PC-9 (cell line): Measurements from ENCODE around the gene TCF12. TPM values are rescaled to one million over a fixed set of nuclear protein-coding genes. Genes with fewer than 3 reads are reported as not detected.

Source experiments
- BruUV-seq: library from RNA; stranded (reverse); fragments of 400-500 nt; replicated peaks from 2 replicates; lab custom pipeline; 2021; lab: Mats Ljungman, UMichigan
- CTCF ChIA-PET: fragments of 300-600 bp; sonication (Branson Sonifier 250); formaldehyde crosslinking; loops from one replicate; lab custom pipeline; 2022; ENCODE audit warnings: antibody characterized with exemption; lab: Charles Lee
- POLR2A ChIA-PET: fragments of 300-600 bp; sonication (Branson Sonifier 250); formaldehyde crosslinking; loops from one replicate; lab custom pipeline; 2022; ENCODE audit warnings: antibody characterized with exemption; ENCODE audit not compliant: unreplicated experiment; lab: Charles Lee
- DNase-seq, 2 experiments: peaks; one replicate each; pipeline versions ENCODE4 v3.0.0 to v3.0.0-alpha.2; 2015 to 2022; ENCODE audit warnings: mixed read lengths in 1 of 2
- H2AFZ ChIP-seq: fragments of 200-600 bp; sonication (generic); 2 replicates; pipeline ENCODE4 v1.8.1; 2017; ENCODE audit warnings: antibody characterized with exemption
- H3F3A ChIP-seq: fragments of 200-600 bp; sonication (generic); 2 replicates; pipeline ENCODE4 v1.8.1; 2017; ENCODE audit warnings: antibody characterized with exemption, mild to moderate bottlenecking, low read depth; ENCODE audit not compliant: insufficient read depth
- H3K27ac ChIP-seq: fragments of 200-600 bp; sonication (generic); 2 replicates; pipeline ENCODE4 v1.6.1; 2016; ENCODE audit warnings: mixed run types
- H3K27me3 ChIP-seq: fragments of 200-600 bp; sonication (generic); 2 replicates; pipeline ENCODE4 v1.6.1; 2016; ENCODE audit warnings: low read depth, mixed run types; ENCODE audit not compliant: insufficient read depth
- H3K36me3 ChIP-seq: fragments of 200-600 bp; sonication (generic); 2 replicates; pipeline ENCODE4 v1.6.1; 2016; ENCODE audit warnings: low read depth, mixed run types
- H3K4me1 ChIP-seq: fragments of 200-600 bp; sonication (generic); replicated peaks from 2 replicates; pipeline ENCODE4 v1.6.1; 2016; ENCODE audit warnings: mixed run types; ENCODE audit not compliant: insufficient read depth
- H3K4me2 ChIP-seq: fragments of 200-600 bp; sonication (generic); 2 replicates; pipeline ENCODE4 v1.6.1; 2017; ENCODE audit warnings: mixed run types
- H3K4me3 ChIP-seq: fragments of 200-600 bp; sonication (generic); 2 replicates; pipeline ENCODE4 v1.6.1; 2016; ENCODE audit warnings: mixed run types
- H3K79me2 ChIP-seq: fragments of 200-600 bp; sonication (generic); 2 replicates; pipeline ENCODE4 v1.6.1; 2017; ENCODE audit warnings: low read depth, mixed run types
- H3K9me2 ChIP-seq: fragments of 200-600 bp; sonication (generic); 2 replicates; pipeline ENCODE4 v1.8.1; 2017; ENCODE audit warnings: mild to moderate bottlenecking; ENCODE audit not compliant: insufficient read depth
- H3K9me3 ChIP-seq: fragments of 200-600 bp; sonication (generic); 2 replicates; pipeline ENCODE4 v1.8.1; 2016; ENCODE audit warnings: low read depth; ENCODE audit not compliant: insufficient read depth
- H4K20me1 ChIP-seq: fragments of 200-600 bp; sonication (generic); 2 replicates; pipeline ENCODE4 v1.8.1; 2017; ENCODE audit not compliant: insufficient read depth
- EZH2 ChIP-seq: fragments of 200-600 bp; sonication (generic); IDR thresholded peaks from 2 replicates; pipeline ENCODE4 v1.8.0; 2017; ENCODE audit warnings: antibody characterized with exemption, low read depth
- intact Hi-C: fragments of 100-400 bp; cut with micrococcal nuclease; formaldehyde crosslinking; loops from one replicate; pipeline ENCODE4 v1.10.0; 2022; ENCODE audit not compliant: unreplicated experiment
- total RNA-seq: library from RNA; stranded (reverse); gene quantifications from 2 replicates; pipeline ENCODE4 v1.2.3, GENCODE V29; 2021
- TF ChIP-seq, protein P1 (sequence below): fragments of 200-600 bp; sonication (generic); conservative IDR thresholded peaks from 2 replicates; pipeline ENCODE4 v1.6.1; 2017; ENCODE audit warnings: mixed run types, antibody characterized with exemption, mild to moderate bottlenecking, moderate library complexity

Gene TCF12
- total RNA-seq, 1 experiment from 2014 or later = 60.1 TPM

DNA sequence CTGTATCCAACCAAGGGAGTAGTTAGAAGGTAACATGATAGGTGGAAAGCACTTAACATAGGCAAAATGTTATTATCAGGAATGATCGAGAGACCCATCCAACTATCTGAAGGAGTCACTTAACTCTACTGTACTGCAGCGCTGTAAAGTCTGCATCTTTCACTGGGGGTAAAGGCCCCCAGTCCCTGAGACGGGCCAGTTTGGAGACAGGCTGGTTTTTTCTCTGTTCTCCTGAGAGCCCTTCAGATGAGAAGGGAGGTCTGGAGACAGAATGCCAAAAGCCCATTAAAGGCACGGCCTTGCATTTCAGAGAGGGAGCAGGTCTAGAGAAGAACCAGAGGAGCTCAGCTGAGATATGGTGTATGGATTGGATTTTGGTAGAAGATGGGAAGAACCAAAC is 386.6 kb downstream of the TCF12 start:
- Histone ChIP-seq H4K20me1 (no peaks in the 10 kb centered on the region), H3F3A (no peaks in the 10 kb centered on the region), H3K27me3 (no peaks in the 10 kb centered on the region), H3K9me2 (no peaks in the 10 kb centered on the region), H3K79me2 (no peaks in the 10 kb centered on the region), H3K9me3 (no peaks in the 10 kb centered on the region), H3K4me2 (no peak overlapping the region), H2AFZ (no peak overlapping the region), H3K4me1 (no peaks in the 10 kb centered on the region), H3K27ac (no peak overlapping the region), H3K36me3 (no peaks in the 10 kb centered on the region), H3K4me3 (no peak overlapping the region)
- no TSS peak for BruUV-seq
- intact Hi-C loops = no loop called here
- no peak for TF ChIP-seq EZH2
- TF ChIP-seq, protein P1, sequence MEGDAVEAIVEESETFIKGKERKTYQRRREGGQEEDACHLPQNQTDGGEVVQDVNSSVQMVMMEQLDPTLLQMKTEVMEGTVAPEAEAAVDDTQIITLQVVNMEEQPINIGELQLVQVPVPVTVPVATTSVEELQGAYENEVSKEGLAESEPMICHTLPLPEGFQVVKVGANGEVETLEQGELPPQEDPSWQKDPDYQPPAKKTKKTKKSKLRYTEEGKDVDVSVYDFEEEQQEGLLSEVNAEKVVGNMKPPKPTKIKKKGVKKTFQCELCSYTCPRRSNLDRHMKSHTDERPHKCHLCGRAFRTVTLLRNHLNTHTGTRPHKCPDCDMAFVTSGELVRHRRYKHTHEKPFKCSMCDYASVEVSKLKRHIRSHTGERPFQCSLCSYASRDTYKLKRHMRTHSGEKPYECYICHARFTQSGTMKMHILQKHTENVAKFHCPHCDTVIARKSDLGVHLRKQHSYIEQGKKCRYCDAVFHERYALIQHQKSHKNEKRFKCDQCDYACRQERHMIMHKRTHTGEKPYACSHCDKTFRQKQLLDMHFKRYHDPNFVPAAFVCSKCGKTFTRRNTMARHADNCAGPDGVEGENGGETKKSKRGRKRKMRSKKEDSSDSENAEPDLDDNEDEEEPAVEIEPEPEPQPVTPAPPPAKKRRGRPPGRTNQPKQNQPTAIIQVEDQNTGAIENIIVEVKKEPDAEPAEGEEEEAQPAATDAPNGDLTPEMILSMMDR = no peak
- ChIA-PET POLR2A (no interaction called here), CTCF (no interaction called here)
- DNase-seq = no peak

DNA sequence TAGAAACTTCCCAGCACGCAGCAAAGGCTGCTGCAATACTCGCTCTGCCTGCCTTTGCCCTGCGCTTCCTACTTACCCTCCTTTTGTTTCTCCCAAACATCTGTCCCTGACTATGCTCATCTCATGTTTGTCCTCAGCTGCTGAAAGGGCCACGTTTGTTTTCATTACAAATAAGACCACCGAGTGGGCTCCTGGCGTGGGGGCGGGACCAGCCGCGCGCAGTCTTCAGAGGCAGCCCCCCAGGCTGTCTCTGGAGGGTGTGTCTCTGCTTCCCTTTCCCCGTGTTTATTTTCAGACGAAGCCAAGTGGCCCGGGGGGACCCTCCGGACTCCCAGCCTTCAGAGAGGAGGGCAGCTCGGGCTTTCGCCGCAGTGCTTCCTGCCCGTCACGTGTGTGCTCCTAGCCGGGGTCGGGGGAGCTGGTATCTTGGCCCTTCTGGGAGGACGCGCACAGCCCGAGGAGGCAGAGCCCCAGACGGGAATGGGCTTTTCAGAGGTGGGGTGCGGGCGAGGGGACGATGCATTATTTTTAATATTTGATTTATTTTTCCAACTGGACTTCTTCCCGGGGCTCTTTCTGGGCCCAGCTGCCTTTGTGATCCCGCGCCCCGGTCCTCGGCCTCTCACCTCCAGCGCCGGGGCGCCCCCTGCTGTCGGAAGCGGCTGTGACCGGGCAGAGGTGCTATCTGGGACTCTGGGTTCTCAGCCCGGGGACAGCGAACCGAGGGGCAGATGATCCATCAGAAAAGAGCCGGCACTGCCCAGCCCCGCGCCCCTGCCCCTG is 387.9 kb downstream of the TCF12 start:
- Histone ChIP-seq H2AFZ (peak overlapping the region; percentile 60; the same call in 1 of the 2 replicates), H3K36me3 (no peaks in the 10 kb centered on the region), H3K4me2 (peak overlapping the region; percentile 61), H3K9me3 (no peaks in the 10 kb centered on the region), H3F3A (no peaks in the 10 kb centered on the region), H3K27ac (no peak overlapping the region), H3K9me2 (no peaks in the 10 kb centered on the region), H3K27me3 (no peaks in the 10 kb centered on the region), H3K4me1 (no peaks in the 10 kb centered on the region), H4K20me1 (no peaks in the 10 kb centered on the region), H3K4me3 (no peak overlapping the region; the same call in 1 of the 2 replicates), H3K79me2 (no peaks in the 10 kb centered on the region)
- no peak for TF ChIP-seq EZH2
- TF ChIP-seq, protein P1 = peak; percentile 78
- peak in 1 of 2 experiments; percentile 78 for DNase-seq
- BruUV-seq = no TSS peak
- intact Hi-C loops = loop anchor here (1.0 to 2.0 kb wide), 5 partner anchors 160 to 815 kb away; partner anchors contain the start of gene TCF12
- ChIA-PET POLR2A (interaction anchor here (0.6 to 0.7 kb wide), 2 partner anchors 383 to 437 kb away, joined by 3 read pairs; no protein-coding TSS in a partner anchor), CTCF (interaction anchor here (0.6 to 1.0 kb wide), 5 partner anchors 65 to 1094 kb away, joined by 3 to 6 read pairs (median 3); no protein-coding TSS in a partner anchor)

DNA sequence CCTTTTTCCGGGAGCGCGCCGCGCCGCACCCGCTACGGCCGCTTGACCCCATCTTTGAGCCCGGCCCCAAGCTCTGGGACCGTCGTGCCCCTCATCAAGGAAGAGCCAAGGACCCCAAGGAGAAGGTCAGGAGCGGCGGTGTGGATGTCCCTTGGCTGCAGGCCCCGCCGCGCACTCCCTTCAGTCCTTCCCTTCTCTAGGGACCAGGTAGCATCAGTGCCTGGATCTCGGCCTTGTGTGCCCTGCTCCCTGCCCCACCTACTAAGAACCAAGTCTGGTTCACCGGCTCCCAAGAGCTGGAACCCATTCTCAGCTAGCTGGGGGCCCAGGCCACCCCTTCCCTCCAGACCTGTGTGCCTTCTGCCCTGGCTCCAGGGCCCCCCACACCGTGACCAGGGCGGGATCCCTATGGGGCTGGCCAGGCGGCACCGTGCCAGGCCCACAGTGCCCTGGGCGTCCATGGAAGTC is 388.5 kb downstream of the TCF12 start:
- intact Hi-C loops = loop anchor here (1.0 to 2.0 kb wide), 5 partner anchors 160 to 816 kb away; partner anchors contain the start of gene TCF12
- DNase-seq = no peak
- CTCF ChIA-PET = interaction anchor here (0.5 to 1.0 kb wide), 7 partner anchors 65 to 1095 kb away, joined by 3 to 6 read pairs (median 3); no protein-coding TSS in a partner anchor
- no peaks in the 10 kb centered on the region for H3K79me2 ChIP-seq
- H3K9me3 ChIP-seq = no peaks in the 10 kb centered on the region
- no peaks in the 10 kb centered on the region for H3K36me3 ChIP-seq
- H4K20me1 ChIP-seq = no peaks in the 10 kb centered on the region
- no peaks in the 10 kb centered on the region for H3K27me3 ChIP-seq
- no peak overlapping the region for H2AFZ ChIP-seq
- no TSS peak for BruUV-seq
- no peaks in the 10 kb centered on the region for H3F3A ChIP-seq
- no peaks in the 10 kb centered on the region for H3K4me1 ChIP-seq
- POLR2A ChIA-PET = interaction anchor here (0.6 kb wide), 1 partner anchor 384 kb away, joined by 3 read pairs; no protein-coding TSS in a partner anchor
- H3K4me3 ChIP-seq = no peak overlapping the region; the same call in 1 of the 2 replicates
- H3K9me2 ChIP-seq = no peaks in the 10 kb centered on the region
- TF ChIP-seq EZH2 = no peak
- TF ChIP-seq, protein P1 = peak; percentile 36; the same call in 1 of the 2 replicates
- no peak overlapping the region for H3K27ac ChIP-seq
- H3K4me2 ChIP-seq = peak overlapping the region; percentile 61; the same call in 1 of the 2 replicates
